Esophagus muscularis mucosa (tissue), 3 donors: ENCODE measurements around the gene WDR62.

Source experiments
- POLR2AphosphoS5 ChIP-seq, 2 donors: sonication (generic); formaldehyde crosslinking; IDR thresholded peaks; one replicate each; pipeline ENCODE4 v1.6.1; 2017; ENCODE audit warnings: antibody characterized with exemption in 2 of 2
- TF ChIP-seq, protein P1 (sequence below), 3 experiments: fragments of 200-600 bp in 2 of 3; fragments of 450-650 bp in 1 of 3; sonication (generic) in 2 of 3; IDR thresholded peaks; one replicate each; pipeline ENCODE4 v1.5.1; 2017 to 2019; ENCODE audit warnings: antibody characterized with exemption in 3 of 3, mild to moderate bottlenecking in 2 of 3, moderate library complexity in 1 of 3

DNA sequence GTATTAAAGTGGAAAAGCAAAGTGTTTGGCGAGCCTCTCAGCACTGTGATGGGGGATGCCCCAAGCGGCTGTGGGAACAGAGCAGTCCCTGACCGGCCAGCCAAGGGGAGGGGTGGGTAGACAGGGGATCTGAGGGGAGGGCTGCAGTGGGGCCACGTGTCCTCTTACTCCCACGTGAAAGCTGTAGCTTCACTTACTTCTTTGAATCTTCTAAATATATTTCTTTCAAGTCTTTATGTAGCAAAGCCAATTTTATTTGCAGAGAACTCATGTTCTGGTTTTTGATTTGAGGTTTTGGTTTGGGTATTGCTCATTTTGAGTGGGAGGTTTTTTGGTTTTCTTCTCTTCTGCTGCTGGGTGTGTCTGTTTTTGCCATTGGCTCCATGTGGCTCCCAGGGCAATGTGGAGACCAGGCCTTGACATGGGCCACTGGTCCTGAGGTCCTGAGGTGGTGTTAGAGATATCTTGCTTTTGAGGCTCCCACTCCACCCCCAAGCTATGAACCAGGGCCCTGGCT is 38.5 kb downstream of the WDR62 start:
- TF ChIP-seq POLR2AphosphoS5 (IDR thresholded peaks at IDR 0.05) = no peak
- TF ChIP-seq, protein P1, sequence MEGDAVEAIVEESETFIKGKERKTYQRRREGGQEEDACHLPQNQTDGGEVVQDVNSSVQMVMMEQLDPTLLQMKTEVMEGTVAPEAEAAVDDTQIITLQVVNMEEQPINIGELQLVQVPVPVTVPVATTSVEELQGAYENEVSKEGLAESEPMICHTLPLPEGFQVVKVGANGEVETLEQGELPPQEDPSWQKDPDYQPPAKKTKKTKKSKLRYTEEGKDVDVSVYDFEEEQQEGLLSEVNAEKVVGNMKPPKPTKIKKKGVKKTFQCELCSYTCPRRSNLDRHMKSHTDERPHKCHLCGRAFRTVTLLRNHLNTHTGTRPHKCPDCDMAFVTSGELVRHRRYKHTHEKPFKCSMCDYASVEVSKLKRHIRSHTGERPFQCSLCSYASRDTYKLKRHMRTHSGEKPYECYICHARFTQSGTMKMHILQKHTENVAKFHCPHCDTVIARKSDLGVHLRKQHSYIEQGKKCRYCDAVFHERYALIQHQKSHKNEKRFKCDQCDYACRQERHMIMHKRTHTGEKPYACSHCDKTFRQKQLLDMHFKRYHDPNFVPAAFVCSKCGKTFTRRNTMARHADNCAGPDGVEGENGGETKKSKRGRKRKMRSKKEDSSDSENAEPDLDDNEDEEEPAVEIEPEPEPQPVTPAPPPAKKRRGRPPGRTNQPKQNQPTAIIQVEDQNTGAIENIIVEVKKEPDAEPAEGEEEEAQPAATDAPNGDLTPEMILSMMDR (IDR thresholded peaks at IDR 0.05) = no peak
